ENCODE measurements around the gene ASL.
A peak's percentile ranks its signal among the peaks of the same experiment; 100 is the strongest.
"Not testable (repeated sequence)": the region's sequence is repeated elsewhere in the genome, so short reads cannot be mapped to it uniquely, and the experiment has no call there.

The ASL gene

GRCh38 chr7:66075590-66076461, at the start of gene ASL:
TSS of gene ASL (plus strand) at chr7:66075819. CDS start at chr7:66076082, 263 bp downstream.
- peak; percentile 81 for DNase-seq (ENCODE audit: low read depth)

- DNase-seq (ENCODE audit: low read depth): not testable (repeated sequence)
These were observed 47.3 kb upstream of the ASL start for GRCh38 chr7:66028342-66028741.

GRCh38 chr7:66033471-66034385, 41.9 kb upstream of the ASL start:
- DNase-seq (ENCODE audit: low read depth): no peak

- not testable (repeated sequence) for DNase-seq (ENCODE audit: low read depth)
These were observed 41.1 kb upstream of the ASL start for GRCh38 chr7:66034436-66035010.

GRCh38 chr7:66036382-66036781, 39.2 kb upstream of the ASL start:
- DNase-seq (ENCODE audit: low read depth): no peak

GRCh38 chr7:66036788-66037187, 38.8 kb upstream of the ASL start:
- no peak for DNase-seq (ENCODE audit: low read depth)

GRCh38 chr7:66039094-66039670, 36.4 kb upstream of the ASL start:
- DNase-seq (ENCODE audit: low read depth): no peak

GRCh38 chr7:66043681-66044497, 31.7 kb upstream of the ASL start:
- DNase-seq (ENCODE audit: low read depth): no peak

GRCh38 chr7:66044498-66044854, 31.1 kb upstream of the ASL start:
- DNase-seq (ENCODE audit: low read depth): not testable (repeated sequence)

- peak; percentile 94 for DNase-seq (ENCODE audit: low read depth)
These were observed 28.2 kb upstream of the ASL start for GRCh38 chr7:66047426-66047825.

GRCh38 chr7:66049886-66050285, 25.7 kb upstream of the ASL start:
- DNase-seq (ENCODE audit: low read depth): not testable (repeated sequence)

- DNase-seq (ENCODE audit: low read depth): no peak
These were observed 25.2 kb upstream of the ASL start for GRCh38 chr7:66050337-66050957.

GRCh38 chr7:66050990-66051448, 24.6 kb upstream of the ASL start:
- peak; percentile 85 for DNase-seq (ENCODE audit: low read depth)

GRCh38 chr7:66052447-66052846, 23.2 kb upstream of the ASL start:
- DNase-seq (ENCODE audit: low read depth): no peak

- no peak for DNase-seq (ENCODE audit: low read depth)
These were observed 21.6 kb upstream of the ASL start for GRCh38 chr7:66054063-66054462.

- DNase-seq (ENCODE audit: low read depth): peak; percentile 24
These were observed 20.2 kb upstream of the ASL start for GRCh38 chr7:66055321-66055956.

- DNase-seq (ENCODE audit: low read depth): no peak
These were observed 14.8 kb upstream of the ASL start for GRCh38 chr7:66060796-66061195.

- no peak for DNase-seq (ENCODE audit: low read depth)
These were observed 5.9 kb upstream of the ASL start for GRCh38 chr7:66069732-66070131.

GRCh38 chr7:66070222-66070621, 5.4 kb upstream of the ASL start:
- DNase-seq (ENCODE audit: low read depth): no peak

GRCh38 chr7:66072208-66072607, 3.4 kb upstream of the ASL start:
- not testable (repeated sequence) for DNase-seq (ENCODE audit: low read depth)
